Heart right ventricle (tissue), 16 donors: ENCODE data around the gene ALDH1A1. TPM values are rescaled to one million over a fixed set of nuclear protein-coding genes. Genes with fewer than 3 reads are reported as not detected.
A peak's percentile ranks its signal among the peaks of the same experiment; 100 is the strongest.

ENCODE experiments used
- ATAC-seq, 8 donors: fragments of 200-7000 bp; cut with Tn5 transposase; one replicate each; pipeline ENCODE4 v1.9.1; 2020; ENCODE audit warnings: mild to moderate bottlenecking in 8 of 8, moderate library complexity in 8 of 8, moderate number of reproducible peaks in 1 of 8
- DNase-seq, 2 donors: peaks; one replicate each; pipeline ENCODE4 v3.0.0-alpha.2; 2020
- H3K27ac ChIP-seq, 10 donors: fragments of 200-600 bp; sonication (generic) in 2 of 10; one replicate each; pipeline versions ENCODE4 v1.5.0 to v1.8.0; 2020 to 2022; ENCODE audit warnings: mild to moderate bottlenecking in 3 of 10
- H3K27me3 ChIP-seq, 7 donors: fragments of 200-600 bp; one replicate each; pipeline ENCODE4 v1.8.0; 2021 to 2022; ENCODE audit warnings: mild to moderate bottlenecking in 2 of 7
- H3K36me3 ChIP-seq, 9 donors: fragments of 200-600 bp; sonication (generic) in 1 of 9; one replicate each; pipeline versions ENCODE4 v1.5.0 to v1.8.0; 2020 to 2022; ENCODE audit warnings: mild to moderate bottlenecking in 2 of 9
- H3K4me1 ChIP-seq, 9 donors: fragments of 200-600 bp; sonication (generic) in 1 of 9; one replicate each; pipeline versions ENCODE4 v1.5.0 to v1.8.0; 2020 to 2022; ENCODE audit warnings: mild to moderate bottlenecking in 4 of 9
- H3K4me3 ChIP-seq, 10 donors: fragments of 200-600 bp; sonication (generic) in 2 of 10; one replicate each; pipeline versions ENCODE4 v1.5.0 to v1.8.0; 2020 to 2022; ENCODE audit warnings: mild to moderate bottlenecking in 7 of 10, moderate library complexity in 2 of 10
- H3K9me3 ChIP-seq, 11 donors: fragments of 200-600 bp in 10 of 11; sonication (generic) in 2 of 11; one replicate each; pipeline versions ENCODE4 v1.5.0 to v1.8.0; 2013 to 2022; ENCODE audit warnings: mild to moderate bottlenecking in 2 of 11, control low read depth in 1 of 11, moderate library complexity in 1 of 11
- WGBS, 2 donors: extraction: QIAGEN DNeasy Blood & Tissue Kit; methylation state at CpG; one replicate each; pipeline ENCODE4 v1.1.7; 2013; ENCODE audit warnings: inconsistent platforms in 1 of 2; 5-methylcytosine and 5-hydroxymethylcytosine counted together
- intact Hi-C, 10 donors: fragments of 100-400 bp; cut with DNase I; formaldehyde crosslinking; loops; one replicate each; pipeline versions ENCODE4 v1.11.1 to v1.14.2; 2022
- polyA plus RNA-seq, 2 donors: library from polyadenylated mRNA; stranded (reverse); fragments of 200-250 nt; gene quantifications; one replicate each; pipeline ENCODE4 v1.2.3, GENCODE V29; 2013
- total RNA-seq, 10 donors: library from RNA; stranded (reverse); fragmentation: NEBNext Ultra II Directional in 3 of 10; extraction: Animal tissue kit (Norgen Biotek cat#: 25700) in 3 of 10; gene quantifications; one replicate each; pipeline versions ENCODE4 v1.2.1 to v1.2.4, GENCODE V29; 2021 to 2023
- TF ChIP-seq, protein P1 (sequence below), 9 donors: fragments of 200-600 bp; sonication (generic) in 2 of 9; IDR thresholded peaks; one replicate each; pipeline versions ENCODE4 v1.5.0 to v1.8.0; 2021 to 2022; ENCODE audit warnings: antibody characterized with exemption in 9 of 9, mild to moderate bottlenecking in 5 of 9, moderate library complexity in 1 of 9
- donor health status: Arrhythmogenic right ventricular cardiomyopathy.
- donor health status: ischemic (EF 13 %, LVEDD 7.1; RV severe dilation, severe dysfunction).
- donor health status: healthy with polysubstance abuse.
- donor health status: DM: no; HTN: yes; CAD: no.
- donor health status: DM: no; HTN: no; CAD: no.
- donor health status: ischemic (EF 25% LVEDD 6.9; RV normal size, moderate dysfunction).
- donor health status: ischemic (EF 25% LVEDD 5.7; RV mildly dilated, moderate dysfunction).
- donor health status: healthy.
- donor health status: DM: yes; HTN: yes; CAD: no.
- donor health status: Ischemic cardiomyopathy.
- donor health status: ischemic (EF 35%, LVEDD 5.7; RV mildly dilated, moderate dysfunction).
- donor health status: nonischemic (EF 11% LVEDD 7.7; RV severe dilation, severe dysfunction).
- donor health status: DM: yes; HTN: yes; CAD: no.
- donor health status: PGD.
- donor health status: ischemic (EF 29% LVEDD 5.4; RV normal size, mild dysfunction).
- donor health status: nonischemic (EF 23%, LVEDD 6.1; RV moderate dilation, normal function).

The ALDH1A1 gene
- total and polyA plus RNA-seq, 12 donors = 4.3 to 32.8 (median 11.1) TPM

DNA sequence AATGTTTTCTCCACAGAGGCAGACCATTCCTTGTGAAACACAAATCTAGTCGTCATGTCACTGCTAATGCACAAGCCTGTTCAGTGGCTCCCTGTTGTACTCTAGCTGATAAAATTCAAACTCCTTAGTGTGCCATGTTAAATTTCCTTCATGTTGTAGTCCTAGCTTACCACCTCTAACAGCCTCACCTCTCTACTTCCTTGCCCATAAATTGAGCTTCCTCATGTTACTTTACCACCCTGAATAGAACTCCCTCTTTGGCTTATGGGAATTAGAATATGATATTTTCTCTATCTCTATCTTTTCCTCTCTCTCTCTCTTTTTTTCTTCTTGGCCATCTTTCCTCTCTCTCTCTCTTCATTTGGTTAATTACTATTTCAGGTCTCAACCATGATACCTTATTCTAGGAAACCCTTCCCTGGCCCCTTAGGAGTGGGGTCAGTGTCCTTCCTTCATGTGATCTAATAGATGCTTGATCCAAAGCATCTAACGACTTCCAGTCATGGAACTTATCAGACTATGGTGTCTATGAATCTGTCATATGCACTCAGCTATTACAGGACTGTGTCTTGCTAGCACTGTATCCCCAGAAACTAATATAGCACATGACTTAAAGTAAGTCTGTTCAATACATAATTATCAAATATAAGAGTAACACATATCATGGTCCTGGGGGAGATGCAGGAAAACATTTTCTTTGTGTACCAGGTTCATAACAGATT lies 31.5 kb upstream of the ALDH1A1 start:
- Histone ChIP-seq H3K4me1 (peaks cover 0 to 8% (median 0%) of the 10 kb centered on the region in 9 donors), H3K4me3 (no peak overlapping the region), H3K27me3 (no peaks in the 10 kb centered on the region), H3K36me3 (no peaks in the 10 kb centered on the region), H3K27ac (peak overlapping the region in 1 of 10 donors; percentile 18), H3K9me3 (no peaks in the 10 kb centered on the region)
- DNase-seq (no peak), ATAC-seq (peak in 1 of 8 donors; percentile 21)
- TF ChIP-seq, protein P1, sequence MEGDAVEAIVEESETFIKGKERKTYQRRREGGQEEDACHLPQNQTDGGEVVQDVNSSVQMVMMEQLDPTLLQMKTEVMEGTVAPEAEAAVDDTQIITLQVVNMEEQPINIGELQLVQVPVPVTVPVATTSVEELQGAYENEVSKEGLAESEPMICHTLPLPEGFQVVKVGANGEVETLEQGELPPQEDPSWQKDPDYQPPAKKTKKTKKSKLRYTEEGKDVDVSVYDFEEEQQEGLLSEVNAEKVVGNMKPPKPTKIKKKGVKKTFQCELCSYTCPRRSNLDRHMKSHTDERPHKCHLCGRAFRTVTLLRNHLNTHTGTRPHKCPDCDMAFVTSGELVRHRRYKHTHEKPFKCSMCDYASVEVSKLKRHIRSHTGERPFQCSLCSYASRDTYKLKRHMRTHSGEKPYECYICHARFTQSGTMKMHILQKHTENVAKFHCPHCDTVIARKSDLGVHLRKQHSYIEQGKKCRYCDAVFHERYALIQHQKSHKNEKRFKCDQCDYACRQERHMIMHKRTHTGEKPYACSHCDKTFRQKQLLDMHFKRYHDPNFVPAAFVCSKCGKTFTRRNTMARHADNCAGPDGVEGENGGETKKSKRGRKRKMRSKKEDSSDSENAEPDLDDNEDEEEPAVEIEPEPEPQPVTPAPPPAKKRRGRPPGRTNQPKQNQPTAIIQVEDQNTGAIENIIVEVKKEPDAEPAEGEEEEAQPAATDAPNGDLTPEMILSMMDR (IDR thresholded peaks at IDR 0.05) = no peak
- 54 to 58% methylated on average over 2 of the region's 2 CpGs for WGBS, 2 donors
- intact Hi-C loops = no loop called here

DNA sequence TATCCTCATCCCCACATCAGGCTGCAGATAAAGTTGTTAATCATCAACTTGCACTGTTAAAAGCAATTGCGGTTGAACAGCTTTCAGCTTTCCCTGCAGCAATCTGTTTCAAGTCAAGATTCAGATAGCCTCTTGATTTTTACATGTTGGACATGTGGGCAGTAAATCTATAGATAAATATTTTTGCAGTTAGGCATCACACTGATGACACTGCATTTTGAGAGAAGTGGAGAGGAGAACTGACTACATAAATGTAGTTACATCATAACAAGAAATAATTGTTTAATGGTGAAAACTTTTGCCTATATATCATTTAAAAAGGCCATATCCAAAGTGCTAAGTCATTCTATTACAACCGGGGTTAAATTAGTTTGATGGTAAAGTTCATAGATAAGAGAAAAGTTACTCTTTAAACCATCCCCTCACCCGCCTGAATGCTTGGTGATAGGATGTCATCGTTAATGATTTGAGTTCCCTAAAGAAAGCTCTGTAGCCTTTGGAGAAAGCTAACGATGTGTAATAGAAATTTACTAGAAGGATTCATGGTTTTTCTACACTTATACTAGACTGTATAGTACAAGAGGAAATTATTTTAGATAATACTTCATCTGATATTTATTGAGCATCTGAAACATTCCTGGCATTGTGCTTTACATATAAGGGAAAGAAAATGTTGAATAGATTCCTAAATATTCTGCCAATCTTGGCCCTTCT lies 30.8 kb upstream of the ALDH1A1 start:
- ATAC-seq = no peak
- intact Hi-C loops = no loop called here
- Histone ChIP-seq H3K9me3 (no peaks in the 10 kb centered on the region), H3K4me1 (peaks cover 0 to 8% (median 0%) of the 10 kb centered on the region in 9 donors), H3K4me3 (no peak overlapping the region), H3K36me3 (no peaks in the 10 kb centered on the region), H3K27me3 (no peaks in the 10 kb centered on the region), H3K27ac (no peak overlapping the region)
- no peak for DNase-seq
- TF ChIP-seq, protein P1 (IDR thresholded peaks at IDR 0.05) = no peak
- 65% methylated on average over 5 of the region's 5 CpGs for WGBS, 2 donors

DNA sequence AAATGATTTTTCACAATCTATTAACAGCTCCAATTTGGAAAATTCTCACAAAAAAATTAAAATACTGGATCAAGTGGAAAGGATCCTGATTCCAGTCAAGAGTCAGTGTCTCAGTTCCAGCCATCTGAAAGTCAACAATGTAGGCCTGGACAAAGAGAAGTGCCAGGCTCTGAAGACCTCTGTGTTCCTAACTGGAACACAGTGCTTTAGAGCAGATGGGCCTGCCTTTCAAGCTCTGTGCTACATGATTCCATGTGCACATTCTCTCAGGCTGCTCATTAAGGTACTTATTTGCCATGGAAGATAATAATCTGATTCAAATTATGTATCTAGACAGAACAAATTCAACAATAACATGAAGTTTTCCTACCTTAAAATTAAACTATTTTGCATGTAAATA lies 30.2 kb upstream of the ALDH1A1 start:
- peaks cover 0 to 8% (median 0%) of the 10 kb centered on the region in 9 donors for H3K4me1 ChIP-seq
- TF ChIP-seq, protein P1 (IDR thresholded peaks at IDR 0.05) = no peak
- H3K27ac ChIP-seq = no peak overlapping the region
- H3K4me3 ChIP-seq = no peak overlapping the region
- DNase-seq (no peak), ATAC-seq (peak in 1 of 8 donors; percentile 37)
- H3K9me3 ChIP-seq = no peaks in the 10 kb centered on the region
- intact Hi-C loops = no loop called here
- no peaks in the 10 kb centered on the region for H3K36me3 ChIP-seq
- H3K27me3 ChIP-seq = no peaks in the 10 kb centered on the region

DNA sequence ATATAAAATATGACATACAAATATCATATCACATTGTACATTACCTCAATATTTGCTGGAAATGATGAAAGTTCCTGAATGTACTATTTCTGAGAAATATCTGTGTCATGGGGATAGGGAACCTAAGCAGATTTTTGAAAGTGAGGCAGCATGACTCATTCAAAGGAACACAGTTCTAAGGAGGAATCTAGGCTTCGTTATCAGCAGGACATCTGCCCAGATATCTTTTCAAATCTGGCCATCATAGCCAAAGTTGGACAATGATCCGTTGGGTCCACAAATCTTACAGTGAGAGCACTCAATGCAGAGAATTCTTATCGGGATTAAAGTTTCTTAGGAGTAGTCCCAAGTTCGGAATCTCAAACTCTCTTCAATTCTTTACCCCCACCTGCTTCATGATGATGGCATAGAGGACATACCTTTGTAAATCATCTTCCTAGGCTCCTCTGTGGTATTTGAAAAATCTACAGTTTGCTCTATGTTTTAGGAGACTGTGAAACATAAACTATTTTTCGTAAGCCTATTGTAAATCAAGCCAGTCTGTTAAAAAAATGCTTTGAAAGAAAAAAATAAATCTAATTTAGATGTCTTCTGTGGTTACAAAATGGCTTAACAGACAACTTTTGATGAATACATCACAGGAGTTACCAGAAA lies 29.4 kb upstream of the ALDH1A1 start:
- no peaks in the 10 kb centered on the region for H3K9me3 ChIP-seq
- H3K36me3 ChIP-seq = no peaks in the 10 kb centered on the region
- no peak for DNase-seq
- peaks cover 0 to 8% (median 0%) of the 10 kb centered on the region in 9 donors for H3K4me1 ChIP-seq
- H3K27ac ChIP-seq = no peak overlapping the region
- H3K4me3 ChIP-seq = no peak overlapping the region
- intact Hi-C loops = no loop called here
- no peaks in the 10 kb centered on the region for H3K27me3 ChIP-seq
- 90 to 91% methylated on average over 5 of the region's 5 CpGs for WGBS, 2 donors
- ATAC-seq = no peak
- TF ChIP-seq, protein P1 (IDR thresholded peaks at IDR 0.05) = no peak
